NCI-H2081 (cell line): ENCODE measurements around the gene SLC38A9.
"Not testable (repeated sequence)": the region's sequence is repeated elsewhere in the genome, so short reads cannot be mapped to it uniquely, and the experiment has no call there.

Source experiments
- DNase-seq, 2 experiments: peaks; one replicate each; lab custom pipeline; 2025; lab: John Stamatoyannopoulos, UW

SLC38A9 gene

GRCh38 chr5:55702598-55703345 is 9.4 kb downstream of the SLC38A9 start:
- no peak for DNase-seq

GRCh38 chr5:55701462-55702103 is 10.5 kb downstream of the SLC38A9 start:
- no peak for DNase-seq

GRCh38 chr5:55700745-55701144 is 11.4 kb downstream of the SLC38A9 start:
- no peak for DNase-seq

GRCh38 chr5:55699041-55699688 is 13.0 kb downstream of the SLC38A9 start:
- DNase-seq = no peak

- not testable (repeated sequence) for DNase-seq
Observed at GRCh38 chr5:55696704-55697103, 15.4 kb downstream of the SLC38A9 start.

GRCh38 chr5:55694152-55694830 is 17.8 kb downstream of the SLC38A9 start:
- DNase-seq = peak in 1 of 2 experiments; percentile 24

GRCh38 chr5:55692509-55692908 is 19.6 kb downstream of the SLC38A9 start:
- DNase-seq = no peak

GRCh38 chr5:55692106-55692417 is 20.1 kb downstream of the SLC38A9 start:
- DNase-seq = no peak

- DNase-seq = peak; percentile 25 to 41
Observed at GRCh38 chr5:55691265-55692105, 20.6 kb downstream of the SLC38A9 start.

- peak in 1 of 2 experiments; percentile 21 for DNase-seq
Observed at GRCh38 chr5:55682071-55682470, 30.1 kb downstream of the SLC38A9 start.

GRCh38 chr5:55681301-55681700 is 30.8 kb downstream of the SLC38A9 start:
- no peak for DNase-seq

GRCh38 chr5:55680353-55680752 is 31.8 kb downstream of the SLC38A9 start:
- DNase-seq = no peak

- DNase-seq = no peak
Observed at GRCh38 chr5:55679556-55679955, 32.6 kb downstream of the SLC38A9 start.

- no peak for DNase-seq
Observed at GRCh38 chr5:55675119-55675518, 37.0 kb downstream of the SLC38A9 start.

GRCh38 chr5:55674340-55674739 is 37.8 kb downstream of the SLC38A9 start:
- no peak for DNase-seq

GRCh38 chr5:55672477-55672911 is 39.6 kb downstream of the SLC38A9 start:
- no peak for DNase-seq

- no peak for DNase-seq
Observed at GRCh38 chr5:55671975-55672374, 40.1 kb downstream of the SLC38A9 start.

GRCh38 chr5:55668356-55668755 is 43.8 kb downstream of the SLC38A9 start:
- DNase-seq = no peak

GRCh38 chr5:55667938-55668337 is 44.2 kb downstream of the SLC38A9 start:
- no peak for DNase-seq

- DNase-seq = no peak
Observed at GRCh38 chr5:55665065-55665464, 47.1 kb downstream of the SLC38A9 start.

- DNase-seq = peak; percentile 9 to 69
Observed at GRCh38 chr5:55657443-55657842, 54.7 kb downstream of the SLC38A9 start.

GRCh38 chr5:55650386-55650785 is 61.7 kb downstream of the SLC38A9 start:
- no peak for DNase-seq
